Stimulated activated CD4-positive, alpha-beta T cell treated with anti-CD3 and anti-CD28 coated beads, Interleukin-15, amount 100 ng/mL, for 48 hours (primary cell): ENCODE data around the gene RGL2.
"Not testable (repeated sequence)": the region's sequence is repeated elsewhere in the genome, so short reads cannot be mapped to it uniquely, and the experiment has no call there.

Experiments used
- DNase-seq, 2 donors: peaks; one replicate each; pipeline ENCODE4 v3.0.0-alpha.2; 2020; ENCODE audit warnings: low read depth in 2 of 2

RGL2 gene

GRCh38 chr6:33294086-33294823 lies 4.5 kb downstream of the RGL2 start:
- DNase-seq: no peak

GRCh38 chr6:33292996-33293682 lies 5.6 kb downstream of the RGL2 start:
- no peak for DNase-seq

- no peak for DNase-seq
These were observed 8.3 kb downstream of the RGL2 start for GRCh38 chr6:33290459-33290858.

- DNase-seq: no peak
These were observed 8.9 kb downstream of the RGL2 start for GRCh38 chr6:33289784-33290315.

- peak; percentile 70 to 71 for DNase-seq
These were observed 9.6 kb downstream of the RGL2 start, which contains the start of the genes PFDN6 and WDR46 for GRCh38 chr6:33288921-33289783. Gene PFDN6 (plus strand): TSS chr6:33289601. CDS start chr6:33289857, 256 bp downstream. Gene WDR46 (minus strand): TSS chr6:33289239. CDS start chr6:33289170, 69 bp downstream.

- no peak for DNase-seq
These were observed 10.4 kb downstream of the RGL2 start for GRCh38 chr6:33288141-33288920.

GRCh38 chr6:33286946-33287914 lies 11.5 kb downstream of the RGL2 start:
- DNase-seq: no peak

- DNase-seq: not testable (repeated sequence)
These were observed 13.5 kb downstream of the RGL2 start for GRCh38 chr6:33285214-33285613.

GRCh38 chr6:33280539-33280938 lies 18.2 kb downstream of the RGL2 start:
- no peak for DNase-seq

GRCh38 chr6:33279971-33280511 lies 18.7 kb downstream of the RGL2 start:
- no peak for DNase-seq

GRCh38 chr6:33279257-33279695 lies 19.5 kb downstream of the RGL2 start:
- no peak for DNase-seq

- DNase-seq: no peak
These were observed 19.9 kb downstream of the RGL2 start for GRCh38 chr6:33278810-33279209.

GRCh38 chr6:33278392-33278741 lies 20.4 kb downstream of the RGL2 start:
- DNase-seq: no peak

- DNase-seq: no peak
These were observed 20.9 kb downstream of the RGL2 start for GRCh38 chr6:33277663-33278391.

- peak; percentile 68 to 71 for DNase-seq
These were observed 21.7 kb downstream of the RGL2 start, which contains the start of gene B3GALT4 for GRCh38 chr6:33276864-33277662. Gene B3GALT4 (plus strand): TSS chr6:33277123. CDS start chr6:33277420, 297 bp downstream.

GRCh38 chr6:33276581-33276863 lies 22.2 kb downstream of the RGL2 start:
- DNase-seq: no peak

- not testable (repeated sequence) for DNase-seq
These were observed 22.8 kb downstream of the RGL2 start for GRCh38 chr6:33275795-33276580.
